ENCODE measurements around the gene MEA1. TPM values are rescaled to one million over a fixed set of nuclear protein-coding genes. Genes with fewer than 3 reads are reported as not detected.

The MEA1 gene
- total RNA-seq, 1 donor = 47.4 TPM

DNA sequence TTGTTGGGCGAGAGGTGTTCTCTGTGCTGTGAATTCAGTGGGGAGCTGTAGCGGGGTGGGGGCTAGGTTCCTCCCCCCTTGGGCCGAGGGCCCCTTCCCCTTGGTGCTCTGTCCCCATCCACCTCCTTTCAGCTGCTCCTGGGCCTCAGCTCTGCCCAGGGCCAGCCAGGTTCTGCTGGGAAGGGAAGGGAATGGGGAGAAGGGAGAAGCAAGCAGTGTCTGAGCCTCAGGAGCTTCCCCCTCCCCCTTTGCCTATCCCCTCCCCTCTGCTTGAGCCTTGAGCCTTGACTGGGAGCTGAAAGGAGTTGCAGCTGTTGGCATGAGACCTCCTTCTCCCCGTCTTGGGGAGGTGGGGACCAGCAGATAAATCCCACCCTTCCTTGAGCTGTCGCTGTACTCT, 7.1 kb upstream of the MEA1 start:
- no peaks in the 10 kb centered on the region for H3K9me3 ChIP-seq (ENCODE audit: low read depth, low read length)
- H3K4me3 ChIP-seq (ENCODE audit: insufficient read depth, low read length) = peak overlapping the region; percentile 97
- H3K27ac ChIP-seq (ENCODE audit: low read depth, low read length) = peak overlapping the region; percentile 71
- peak; percentile 51 for DNase-seq (ENCODE audit: insufficient read length, low spot score, missing footprints)
- H3K27me3 ChIP-seq (ENCODE audit: insufficient read depth, low read length) = no peaks in the 10 kb centered on the region
- H3K79me2 ChIP-seq (ENCODE audit: insufficient read depth, low read length) = peaks cover 78% of the 10 kb centered on the region
- H2AFZ ChIP-seq (ENCODE audit: low read length) = peak overlapping the region; percentile 93
- peaks cover 61% of the 10 kb centered on the region for H3K36me3 ChIP-seq (ENCODE audit: insufficient read depth, low read length)
- H3K4me2 ChIP-seq (ENCODE audit: insufficient read depth, low read length) = peak overlapping the region; percentile 91
- H3K4me1 ChIP-seq (ENCODE audit: insufficient read depth, low read length) = peaks cover 26% of the 10 kb centered on the region
- peaks cover 37% of the 10 kb centered on the region for H4K20me1 ChIP-seq (ENCODE audit: insufficient read depth, low read length)
- TF ChIP-seq, protein P1, sequence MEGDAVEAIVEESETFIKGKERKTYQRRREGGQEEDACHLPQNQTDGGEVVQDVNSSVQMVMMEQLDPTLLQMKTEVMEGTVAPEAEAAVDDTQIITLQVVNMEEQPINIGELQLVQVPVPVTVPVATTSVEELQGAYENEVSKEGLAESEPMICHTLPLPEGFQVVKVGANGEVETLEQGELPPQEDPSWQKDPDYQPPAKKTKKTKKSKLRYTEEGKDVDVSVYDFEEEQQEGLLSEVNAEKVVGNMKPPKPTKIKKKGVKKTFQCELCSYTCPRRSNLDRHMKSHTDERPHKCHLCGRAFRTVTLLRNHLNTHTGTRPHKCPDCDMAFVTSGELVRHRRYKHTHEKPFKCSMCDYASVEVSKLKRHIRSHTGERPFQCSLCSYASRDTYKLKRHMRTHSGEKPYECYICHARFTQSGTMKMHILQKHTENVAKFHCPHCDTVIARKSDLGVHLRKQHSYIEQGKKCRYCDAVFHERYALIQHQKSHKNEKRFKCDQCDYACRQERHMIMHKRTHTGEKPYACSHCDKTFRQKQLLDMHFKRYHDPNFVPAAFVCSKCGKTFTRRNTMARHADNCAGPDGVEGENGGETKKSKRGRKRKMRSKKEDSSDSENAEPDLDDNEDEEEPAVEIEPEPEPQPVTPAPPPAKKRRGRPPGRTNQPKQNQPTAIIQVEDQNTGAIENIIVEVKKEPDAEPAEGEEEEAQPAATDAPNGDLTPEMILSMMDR (IDR thresholded peaks at IDR 0.05; ENCODE audit: extremely low read depth, low read depth, low read length) = no peak

DNA sequence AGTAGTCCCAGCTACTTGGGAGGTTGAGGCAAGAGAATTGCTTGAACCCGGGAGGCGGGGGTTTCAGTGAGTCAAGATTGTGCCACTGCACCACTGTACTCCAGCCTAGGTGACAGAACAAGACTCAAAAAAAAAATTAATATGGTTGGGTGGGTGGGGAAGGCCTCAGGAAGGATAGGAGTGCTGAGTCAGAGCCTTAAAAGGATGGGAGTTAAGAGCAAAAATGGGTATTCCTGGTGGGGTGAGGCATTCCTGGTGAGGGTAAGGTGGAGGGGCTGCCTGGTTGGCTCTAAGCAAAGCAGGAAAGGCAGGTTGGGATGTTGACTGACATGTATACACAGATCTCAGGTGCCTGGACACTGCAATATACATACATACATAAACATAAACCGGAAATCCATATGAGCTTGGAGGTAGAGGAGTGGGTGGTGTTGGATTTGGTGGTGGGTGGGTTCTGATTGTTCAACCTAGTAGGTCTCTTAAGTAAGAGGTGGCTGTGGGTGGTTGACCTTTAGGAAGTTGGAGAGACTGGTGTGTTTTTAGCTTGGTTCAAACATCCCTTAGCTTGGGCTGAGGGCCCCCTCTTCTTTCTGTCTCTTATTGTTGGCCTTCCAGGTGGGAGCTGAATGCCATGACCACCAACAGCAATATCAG, 6.4 kb upstream of the MEA1 start:
- Histone ChIP-seq H3K9me3 (ENCODE audit: low read depth, low read length) (no peaks in the 10 kb centered on the region), H3K27me3 (ENCODE audit: insufficient read depth, low read length) (no peaks in the 10 kb centered on the region), H3K36me3 (ENCODE audit: insufficient read depth, low read length) (peaks cover 57% of the 10 kb centered on the region), H2AFZ (ENCODE audit: low read length) (no peak overlapping the region), H3K4me3 (ENCODE audit: insufficient read depth, low read length) (no peak overlapping the region), H3K4me2 (ENCODE audit: insufficient read depth, low read length) (no peak overlapping the region), H3K4me1 (ENCODE audit: insufficient read depth, low read length) (peaks cover 30% of the 10 kb centered on the region), H3K79me2 (ENCODE audit: insufficient read depth, low read length) (peaks cover 84% of the 10 kb centered on the region), H4K20me1 (ENCODE audit: insufficient read depth, low read length) (peaks cover 40% of the 10 kb centered on the region), H3K27ac (ENCODE audit: low read depth, low read length) (no peak overlapping the region)
- no peak for DNase-seq (ENCODE audit: insufficient read length, low spot score, missing footprints)
- TF ChIP-seq, protein P1 (IDR thresholded peaks at IDR 0.05; ENCODE audit: extremely low read depth, low read depth, low read length) = no peak

DNA sequence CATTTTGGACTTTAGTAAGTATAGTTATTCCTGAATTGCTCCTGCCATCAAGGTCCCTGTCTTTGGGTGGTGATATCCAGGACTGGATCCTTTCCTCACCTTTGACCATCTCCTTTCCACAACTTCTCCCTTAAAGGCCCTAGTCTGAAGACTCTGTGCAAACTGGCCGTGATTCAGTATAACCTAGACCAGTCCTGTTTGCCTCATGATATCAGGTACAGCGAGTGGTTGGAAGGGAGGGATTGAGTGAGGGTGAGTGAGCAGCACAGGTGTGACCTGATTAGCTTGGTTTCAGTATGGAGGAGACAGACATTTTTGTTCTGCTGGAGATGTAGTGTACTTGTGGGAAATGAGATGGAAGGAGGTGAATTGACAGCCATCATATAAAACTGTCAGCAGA, 5.4 kb upstream of the MEA1 start:
- Histone ChIP-seq H3K9me3 (ENCODE audit: low read depth, low read length) (no peaks in the 10 kb centered on the region), H3K27ac (ENCODE audit: low read depth, low read length) (no peak overlapping the region), H3K4me1 (ENCODE audit: insufficient read depth, low read length) (peaks cover 35% of the 10 kb centered on the region), H3K79me2 (ENCODE audit: insufficient read depth, low read length) (peaks cover 85% of the 10 kb centered on the region), H3K4me2 (ENCODE audit: insufficient read depth, low read length) (no peak overlapping the region), H3K4me3 (ENCODE audit: insufficient read depth, low read length) (no peak overlapping the region), H3K36me3 (ENCODE audit: insufficient read depth, low read length) (peaks cover 48% of the 10 kb centered on the region), H4K20me1 (ENCODE audit: insufficient read depth, low read length) (peaks cover 39% of the 10 kb centered on the region), H3K27me3 (ENCODE audit: insufficient read depth, low read length) (no peaks in the 10 kb centered on the region), H2AFZ (ENCODE audit: low read length) (no peak overlapping the region)
- DNase-seq (ENCODE audit: insufficient read length, low spot score, missing footprints) = peak; percentile 63
- TF ChIP-seq, protein P1 (IDR thresholded peaks at IDR 0.05; ENCODE audit: extremely low read depth, low read depth, low read length) = no peak

DNA sequence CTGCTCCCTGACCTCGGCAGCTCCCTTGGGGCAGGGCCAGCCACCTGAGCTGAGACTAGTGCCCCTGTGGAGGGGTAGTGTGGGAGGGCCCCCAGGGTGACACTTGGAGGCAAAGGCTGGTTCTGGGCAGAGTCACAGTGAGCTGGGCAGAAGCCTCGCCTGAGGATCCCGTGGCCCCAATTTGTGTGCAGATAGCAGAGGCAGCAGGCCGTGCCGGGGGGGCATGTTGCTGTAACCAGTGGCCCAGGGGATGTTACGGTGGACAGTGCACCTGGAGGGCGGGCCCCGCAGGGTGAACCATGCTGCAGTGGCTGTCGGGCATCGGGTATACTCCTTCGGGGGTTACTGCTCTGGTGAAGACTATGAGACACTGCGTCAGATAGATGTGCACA, 3.2 kb upstream of the MEA1 start:
- peaks cover 85% of the 10 kb centered on the region for H3K79me2 ChIP-seq (ENCODE audit: insufficient read depth, low read length)

More for the DNA sequence above, 3.2 kb upstream of the MEA1 start:
- peak overlapping the region; percentile 43 for H3K27ac ChIP-seq (ENCODE audit: low read depth, low read length)
- TF ChIP-seq, protein P1 (IDR thresholded peaks at IDR 0.05; ENCODE audit: extremely low read depth, low read depth, low read length) = no peak
- H3K4me2 ChIP-seq (ENCODE audit: insufficient read depth, low read length) = peak overlapping the region; percentile 58
- H4K20me1 ChIP-seq (ENCODE audit: insufficient read depth, low read length) = peaks cover 32% of the 10 kb centered on the region
- H3K4me1 ChIP-seq (ENCODE audit: insufficient read depth, low read length) = peaks cover 38% of the 10 kb centered on the region
- H3K9me3 ChIP-seq (ENCODE audit: low read depth, low read length) = no peaks in the 10 kb centered on the region
- H3K36me3 ChIP-seq (ENCODE audit: insufficient read depth, low read length) = peaks cover 44% of the 10 kb centered on the region
- DNase-seq (ENCODE audit: insufficient read length, low spot score, missing footprints) = no peak
- H2AFZ ChIP-seq (ENCODE audit: low read length) = no peak overlapping the region
- H3K4me3 ChIP-seq (ENCODE audit: insufficient read depth, low read length) = peak overlapping the region; percentile 27
- H3K27me3 ChIP-seq (ENCODE audit: insufficient read depth, low read length) = no peaks in the 10 kb centered on the region

All from osteoblast (primary cell).